GM19328 (cell line): ENCODE data around the gene ENTPD2.
"Not testable (repeated sequence)": the region's sequence is repeated elsewhere in the genome, so short reads cannot be mapped to it uniquely, and the experiment has no call there.

Experiments
- ATAC-seq: cut with Tn5 transposase; IDR thresholded peaks from one replicate; pipeline ENCODE4 v1.9.1; 2021; ENCODE audit warnings: mild to moderate bottlenecking, moderate library complexity; ENCODE audit not compliant: unreplicated experiment

The ENTPD2 gene

GRCh38 chr9:137006116-137007003 lies 47.5 kb downstream of the ENTPD2 start:
- no peak for ATAC-seq

DNA sequence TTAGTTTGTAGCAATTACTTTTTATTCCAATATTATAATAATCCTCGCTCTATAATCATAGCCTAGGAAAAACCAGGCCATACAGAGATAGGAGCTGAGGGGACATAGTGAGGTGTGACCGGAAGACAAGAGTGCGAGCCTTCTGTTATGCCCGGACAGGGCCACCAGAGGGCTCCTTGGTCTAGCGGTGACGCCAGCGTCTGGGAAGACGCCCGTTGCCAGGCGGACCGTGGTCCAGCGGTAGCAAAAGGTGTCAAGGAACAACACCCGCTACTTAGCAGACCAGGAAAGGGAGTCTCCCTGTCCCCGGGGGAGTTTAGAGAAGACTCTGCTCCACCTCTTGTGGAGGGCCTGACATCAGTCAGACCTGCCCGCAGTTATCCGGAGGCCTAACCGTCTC lies 49.6 kb downstream of the ENTPD2 start:
- not testable (repeated sequence) for ATAC-seq

DNA sequence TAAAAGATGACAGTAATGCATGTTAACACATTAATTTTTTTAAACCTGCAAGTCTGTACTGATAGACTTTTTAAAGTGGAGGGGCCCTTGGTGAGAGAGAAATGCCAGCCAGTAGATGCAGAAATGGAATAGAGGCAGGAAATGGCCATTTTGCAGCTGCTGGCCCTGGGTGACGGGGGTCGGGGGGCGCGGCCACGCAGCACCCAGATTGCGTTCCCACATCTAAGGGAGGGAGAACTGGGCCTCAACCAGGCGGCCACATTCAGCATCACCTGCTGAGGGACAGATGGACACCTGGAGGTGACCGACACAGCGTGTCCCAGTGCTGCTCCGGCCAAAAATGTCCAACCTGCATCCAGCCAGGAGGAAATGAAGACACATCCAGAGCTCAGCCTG lies 51.2 kb downstream of the ENTPD2 start:
- no peak for ATAC-seq

GRCh38 chr9:137001857-137002645 lies 51.8 kb downstream of the ENTPD2 start:
- no peak for ATAC-seq

- ATAC-seq, result no peak
These were observed 53.5 kb downstream of the ENTPD2 start for GRCh38 chr9:137000177-137000930.
